ENCODE measurements around the gene TAS2R30. TPM values are rescaled to one million over a fixed set of nuclear protein-coding genes. Genes with fewer than 3 reads are reported as not detected.

The TAS2R30 gene, protein sequence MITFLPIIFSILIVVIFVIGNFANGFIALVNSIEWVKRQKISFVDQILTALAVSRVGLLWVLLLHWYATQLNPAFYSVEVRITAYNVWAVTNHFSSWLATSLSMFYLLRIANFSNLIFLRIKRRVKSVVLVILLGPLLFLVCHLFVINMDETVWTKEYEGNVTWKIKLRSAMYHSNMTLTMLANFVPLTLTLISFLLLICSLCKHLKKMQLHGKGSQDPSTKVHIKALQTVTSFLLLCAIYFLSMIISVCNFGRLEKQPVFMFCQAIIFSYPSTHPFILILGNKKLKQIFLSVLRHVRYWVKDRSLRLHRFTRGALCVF
- 11.8 TPM for total RNA-seq

DNA sequence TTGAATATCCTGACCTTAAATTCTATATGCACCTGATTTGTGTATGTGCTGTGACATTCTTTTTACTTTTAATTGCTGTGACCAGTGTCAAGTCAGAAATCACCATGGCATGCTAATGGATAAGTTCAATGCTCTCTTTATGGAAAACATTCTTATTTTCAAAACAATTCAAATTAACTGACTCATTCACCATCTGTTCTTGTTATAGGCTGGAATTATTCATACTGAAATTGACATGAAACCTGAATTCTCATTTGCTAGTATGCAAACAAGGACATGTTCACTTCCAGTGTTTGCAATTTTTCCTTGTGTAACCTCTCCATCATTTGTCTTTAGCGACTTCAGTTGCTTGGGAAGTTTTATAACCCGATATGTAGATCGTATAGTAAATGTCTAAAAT lies at the start of gene TAS2R30:
Gene TAS2R30 (minus strand): TSS at position 340 of the 400 bp plus-strand sequence. CDS start 400 bp downstream, outside the sequence.
- no peak for DNase-seq (ENCODE audit: low spot score)

DNA sequence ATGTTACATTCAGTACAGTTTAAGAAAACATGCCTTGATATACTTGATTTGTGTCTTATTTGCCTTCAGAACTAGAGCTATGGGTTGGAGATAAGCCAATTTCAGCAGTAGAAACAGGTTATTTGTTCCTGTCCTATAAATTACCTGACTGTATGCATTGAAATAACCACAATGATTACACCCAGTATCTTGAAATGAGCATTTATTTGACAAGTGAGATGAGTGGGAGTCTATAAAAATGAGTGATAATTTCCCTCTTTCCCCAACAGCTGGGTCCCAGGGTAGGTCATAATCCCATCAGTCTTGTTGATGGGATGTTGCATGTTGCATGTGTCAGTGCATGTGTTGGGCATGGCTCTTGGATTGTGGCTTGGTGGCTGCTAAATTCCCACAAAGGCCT lies 48.6 kb upstream of the TAS2R30 start:
- DNase-seq (ENCODE audit: low spot score), result no peak

- DNase-seq (ENCODE audit: low spot score), result no peak
Observed at GRCh38 chr12:11182529-11182928, 48.1 kb upstream of the TAS2R30 start.

- no peak for DNase-seq (ENCODE audit: low spot score)
Observed at GRCh38 chr12:11178250-11178649, 43.8 kb upstream of the TAS2R30 start.

- no peak for DNase-seq (ENCODE audit: low spot score)
Observed at GRCh38 chr12:11174022-11174421, 39.6 kb upstream of the TAS2R30 start.

GRCh38 chr12:11171969-11172675 lies 37.7 kb upstream of the TAS2R30 start:
- DNase-seq (ENCODE audit: low spot score), result no peak

DNA sequence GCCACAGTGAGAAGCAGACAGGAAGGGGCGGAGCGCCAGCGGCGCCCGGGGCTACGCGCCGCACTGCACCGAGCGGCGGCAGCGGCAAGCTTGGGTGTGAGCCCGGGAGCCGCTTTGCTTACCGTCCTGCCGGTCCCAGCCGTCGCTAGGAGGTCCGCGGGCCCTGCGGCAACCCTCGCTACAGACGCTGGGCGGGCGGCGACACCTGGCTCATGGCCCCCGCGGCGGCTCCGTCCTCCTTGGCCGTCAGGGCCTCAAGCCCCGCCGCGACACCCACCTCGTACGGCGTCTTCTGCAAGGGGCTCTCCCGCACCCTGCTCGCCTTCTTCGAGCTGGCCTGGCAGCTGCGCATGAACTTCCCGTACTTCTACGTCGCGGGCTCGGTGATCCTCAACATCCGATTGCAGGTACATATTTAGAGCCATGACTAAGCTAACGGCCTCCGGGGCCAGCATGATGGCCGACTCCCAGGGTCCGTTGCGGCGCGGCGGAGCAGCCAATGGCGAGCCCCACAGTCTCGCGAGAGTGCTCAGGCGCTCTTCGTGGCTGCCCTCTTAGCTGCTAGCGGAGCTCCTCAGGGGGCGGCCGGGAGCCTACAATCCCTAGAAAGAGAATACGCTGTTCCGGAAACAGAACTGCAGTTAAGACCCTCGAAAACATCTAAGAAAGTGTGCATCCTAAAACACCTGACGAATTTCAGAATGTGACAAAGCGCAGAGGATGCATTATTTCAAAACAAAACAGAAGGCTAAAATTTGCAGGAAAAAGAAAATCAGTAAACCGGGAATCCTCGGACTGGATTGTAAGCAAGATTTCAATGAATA lies 36.9 kb upstream of the TAS2R30 start, which contains the start of gene SMIM10L1:
Gene SMIM10L1 (plus strand): TSS at position 50 of the 824 bp plus-strand sequence. CDS start 163 bp downstream, at position 213.
- DNase-seq (ENCODE audit: low spot score), result peak; percentile 93

DNA sequence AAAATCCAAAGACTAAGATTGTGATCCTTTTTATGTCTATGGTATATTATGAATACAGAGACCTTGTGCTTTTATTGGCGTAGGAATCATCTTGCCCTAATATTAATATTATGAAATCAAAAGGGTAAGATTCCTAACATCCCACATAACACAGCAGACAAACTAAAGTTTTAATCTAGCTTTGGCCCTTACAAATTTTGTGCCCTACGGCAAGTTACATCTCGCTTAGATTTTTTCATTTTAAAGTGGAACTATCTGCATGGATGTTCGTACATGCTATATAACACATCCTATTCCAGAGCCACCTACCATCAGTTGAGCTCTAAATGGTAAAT lies 36.3 kb upstream of the TAS2R30 start:
- no peak for DNase-seq (ENCODE audit: low spot score)

DNA sequence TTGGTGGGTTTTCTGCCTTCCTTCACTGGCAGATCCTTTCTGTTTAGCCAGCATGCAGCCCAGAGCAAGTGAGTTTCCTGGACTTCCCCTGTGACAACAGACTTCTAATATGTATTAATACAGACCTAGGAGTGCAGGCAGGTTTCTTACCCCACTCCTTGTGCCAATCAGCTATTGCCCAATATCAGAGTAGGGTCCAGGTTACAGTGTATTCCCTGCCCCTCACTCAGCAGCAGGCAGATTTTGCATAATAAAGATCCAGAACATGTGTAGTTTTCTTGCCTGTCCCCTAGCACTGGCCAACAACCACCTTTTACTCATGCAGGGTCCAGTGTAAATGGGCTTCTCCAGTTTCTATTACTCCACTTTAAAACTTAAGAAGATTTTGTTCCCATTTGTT lies 31.9 kb upstream of the TAS2R30 start:
- no peak for DNase-seq (ENCODE audit: low spot score)

- DNase-seq (ENCODE audit: low spot score), result no peak
Observed at GRCh38 chr12:11164384-11164783, 29.9 kb upstream of the TAS2R30 start.

GRCh38 chr12:11162502-11162901 lies 28.1 kb upstream of the TAS2R30 start:
- no peak for DNase-seq (ENCODE audit: low spot score)

DNA sequence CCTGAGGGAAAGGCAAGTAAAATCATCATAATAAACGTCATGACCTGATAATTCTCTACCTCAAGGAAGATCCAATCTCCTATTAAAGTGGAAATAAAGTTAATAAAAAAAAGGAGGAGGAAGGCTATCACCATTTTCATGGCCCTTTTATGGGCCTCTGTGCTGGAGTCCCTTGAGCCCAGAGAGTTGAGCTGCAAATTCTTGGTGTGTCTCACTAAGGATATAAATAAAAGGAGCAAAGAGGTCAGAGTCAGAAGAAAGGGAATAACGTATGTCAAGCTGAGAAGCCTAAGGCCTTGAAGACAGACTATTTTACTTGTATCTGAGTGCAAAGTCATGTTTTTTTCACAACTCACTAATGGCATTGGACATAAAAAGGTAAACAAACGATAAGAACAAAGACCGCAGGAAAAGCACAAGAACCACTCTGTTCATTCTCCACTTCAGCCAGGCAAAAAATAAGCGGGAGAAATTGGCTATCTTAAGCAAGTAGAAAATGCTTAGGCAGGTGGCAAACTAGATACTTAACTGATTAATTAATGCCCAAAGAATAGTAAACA lies 24.5 kb upstream of the TAS2R30 start:
- no peak for DNase-seq (ENCODE audit: low spot score)

GRCh38 chr12:11154400-11154925 lies 20.0 kb upstream of the TAS2R30 start:
- no peak for DNase-seq (ENCODE audit: low spot score)

GRCh38 chr12:11152725-11153124 lies 18.3 kb upstream of the TAS2R30 start:
- no peak for DNase-seq (ENCODE audit: low spot score)

- DNase-seq (ENCODE audit: low spot score), result no peak
Observed at GRCh38 chr12:11150832-11151231, 16.4 kb upstream of the TAS2R30 start.

DNA sequence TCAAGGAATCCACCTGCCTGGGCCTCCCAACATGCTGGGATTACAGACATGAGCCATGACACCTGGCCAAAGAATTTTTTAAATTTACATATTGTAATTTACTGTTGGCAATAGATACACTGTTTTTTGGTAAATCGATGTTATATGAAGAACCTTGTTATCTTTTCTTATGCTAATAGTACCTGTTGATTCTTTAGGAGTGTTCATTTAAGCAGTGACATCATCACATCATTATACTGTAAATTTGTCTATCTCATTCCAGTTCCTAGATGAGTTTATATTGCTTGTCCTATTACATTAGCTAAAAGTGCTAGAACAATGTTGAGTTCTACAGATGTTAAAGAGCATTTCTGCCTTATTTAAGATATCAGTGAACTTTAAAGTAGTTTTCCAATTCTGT lies 13.0 kb upstream of the TAS2R30 start:
- no peak for DNase-seq (ENCODE audit: low spot score)

- no peak for DNase-seq (ENCODE audit: low spot score)
Observed at GRCh38 chr12:11144297-11144696, 9.9 kb upstream of the TAS2R30 start.

DNA sequence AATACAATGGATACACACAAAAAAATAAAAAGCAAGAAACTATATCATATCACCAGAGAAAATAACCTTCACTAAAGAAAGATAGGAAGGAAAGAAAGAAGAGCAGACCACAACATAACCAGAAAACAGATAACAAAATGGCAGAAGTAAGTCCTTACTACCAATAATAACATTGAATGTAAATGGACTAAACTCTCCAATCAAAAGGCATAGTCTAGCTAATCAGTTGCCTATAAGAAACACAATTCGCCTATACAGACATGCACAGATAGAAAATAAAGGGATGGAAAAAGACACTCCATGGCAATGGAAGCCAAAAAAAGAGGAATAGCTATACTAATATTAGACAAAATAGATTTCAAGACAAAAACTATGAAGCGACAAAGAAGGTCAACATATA lies 8.9 kb upstream of the TAS2R30 start:
- no peak for DNase-seq (ENCODE audit: low spot score)

DNA sequence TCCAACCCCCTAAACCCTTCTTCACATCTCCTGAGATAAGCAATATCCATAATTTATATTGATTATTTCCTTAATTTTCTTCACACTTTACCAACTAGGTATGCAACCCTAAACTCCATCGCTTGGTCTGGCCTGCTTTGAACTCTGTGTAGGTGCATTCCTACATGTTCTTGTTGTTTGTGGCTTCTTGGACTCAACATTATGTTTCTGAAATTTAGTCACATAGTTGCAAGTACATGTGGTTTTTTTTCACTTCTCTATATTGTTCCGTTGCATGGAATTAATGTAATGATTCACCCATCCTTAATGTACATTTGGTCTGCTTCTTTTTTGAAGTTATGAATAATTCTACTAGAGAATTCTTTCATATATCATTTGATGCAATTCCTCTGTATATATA lies 1.6 kb upstream of the TAS2R30 start:
- DNase-seq (ENCODE audit: low spot score), result no peak

- no peak for DNase-seq (ENCODE audit: low spot score)
Observed at GRCh38 chr12:11133816-11134215, 628 bp downstream of the TAS2R30 start.

GRCh38 chr12:11133162-11133561 lies 1.3 kb downstream of the TAS2R30 start:
- no peak for DNase-seq (ENCODE audit: low spot score)

GRCh38 chr12:11130999-11131398 lies 3.4 kb downstream of the TAS2R30 start:
- no peak for DNase-seq (ENCODE audit: low spot score)

All from ureter (tissue), 1 donor.